Osteoblast (primary cell): Measurements from ENCODE around the gene PHLDB2. TPM values are rescaled to one million over a fixed set of nuclear protein-coding genes. Genes with fewer than 3 reads are reported as not detected.
A peak's percentile ranks its signal among the peaks of the same experiment; 100 is the strongest.

Experiments used
- DNase-seq: peaks from one replicate; pipeline ENCODE4 v3.0.0; 2011; ENCODE audit warnings: low spot score, mixed read lengths; ENCODE audit not compliant: insufficient read length; ENCODE audit errors: missing footprints
- H2AFZ ChIP-seq: 2 replicates; pipeline ENCODE4 v1.6.0; 2011; ENCODE audit warnings: mild to moderate bottlenecking, low read length
- H3K27ac ChIP-seq: 2 replicates; pipeline ENCODE4 v1.5.1; 2011; ENCODE audit warnings: mild to moderate bottlenecking, low read depth, low read length, moderate library complexity
- H3K27me3 ChIP-seq: 2 replicates; pipeline ENCODE4 v1.6.0; 2012; ENCODE audit warnings: mild to moderate bottlenecking, control low read depth, inconsistent platforms, low read length, moderate library complexity; ENCODE audit not compliant: insufficient read depth
- H3K36me3 ChIP-seq: 2 replicates; pipeline ENCODE4 v1.5.1; 2011; ENCODE audit warnings: mild to moderate bottlenecking, low read length, control low read depth, moderate library complexity; ENCODE audit not compliant: insufficient read depth
- H3K4me1 ChIP-seq: 2 replicates; pipeline ENCODE4 v1.5.1; 2011; ENCODE audit warnings: mild to moderate bottlenecking, low read length, control low read depth, moderate library complexity; ENCODE audit not compliant: insufficient read depth
- H3K4me2 ChIP-seq: 2 replicates; pipeline ENCODE4 v1.6.0; 2011; ENCODE audit warnings: mild to moderate bottlenecking, low read length; ENCODE audit not compliant: insufficient read depth
- H3K4me3 ChIP-seq: fragments of 200-600 bp; sonication (generic); 3 replicates; pipeline ENCODE4 v1.5.1; 2012; ENCODE audit warnings: mild to moderate bottlenecking, low read length, inconsistent platforms; ENCODE audit not compliant: insufficient read depth
- H3K79me2 ChIP-seq: 2 replicates; pipeline ENCODE4 v1.6.0; 2012; ENCODE audit warnings: mild to moderate bottlenecking, low read length, control low read depth, inconsistent platforms; ENCODE audit not compliant: insufficient read depth
- H3K9me3 ChIP-seq: 2 replicates; pipeline ENCODE4 v1.5.1; 2011; ENCODE audit warnings: low read depth, low read length, control low read depth
- H4K20me1 ChIP-seq: 2 replicates; pipeline ENCODE4 v1.6.0; 2012; ENCODE audit warnings: mild to moderate bottlenecking, low read length, control low read depth; ENCODE audit not compliant: insufficient read depth
- total RNA-seq: library from RNA; depleted of rRNA; stranded (reverse); fragments of >200 nt; gene quantifications from 2 replicates; pipeline ENCODE4 v1.2.3, GENCODE V29; 2012
- TF ChIP-seq, protein P1 (sequence below): IDR thresholded peaks from 2 replicates; pipeline ENCODE4 v1.5.1; 2011; ENCODE audit warnings: mild to moderate bottlenecking, low read depth, low read length, moderate library complexity; ENCODE audit errors: extremely low read depth

Gene PHLDB2
- total RNA-seq, 1 donor: 107 TPM

DNA sequence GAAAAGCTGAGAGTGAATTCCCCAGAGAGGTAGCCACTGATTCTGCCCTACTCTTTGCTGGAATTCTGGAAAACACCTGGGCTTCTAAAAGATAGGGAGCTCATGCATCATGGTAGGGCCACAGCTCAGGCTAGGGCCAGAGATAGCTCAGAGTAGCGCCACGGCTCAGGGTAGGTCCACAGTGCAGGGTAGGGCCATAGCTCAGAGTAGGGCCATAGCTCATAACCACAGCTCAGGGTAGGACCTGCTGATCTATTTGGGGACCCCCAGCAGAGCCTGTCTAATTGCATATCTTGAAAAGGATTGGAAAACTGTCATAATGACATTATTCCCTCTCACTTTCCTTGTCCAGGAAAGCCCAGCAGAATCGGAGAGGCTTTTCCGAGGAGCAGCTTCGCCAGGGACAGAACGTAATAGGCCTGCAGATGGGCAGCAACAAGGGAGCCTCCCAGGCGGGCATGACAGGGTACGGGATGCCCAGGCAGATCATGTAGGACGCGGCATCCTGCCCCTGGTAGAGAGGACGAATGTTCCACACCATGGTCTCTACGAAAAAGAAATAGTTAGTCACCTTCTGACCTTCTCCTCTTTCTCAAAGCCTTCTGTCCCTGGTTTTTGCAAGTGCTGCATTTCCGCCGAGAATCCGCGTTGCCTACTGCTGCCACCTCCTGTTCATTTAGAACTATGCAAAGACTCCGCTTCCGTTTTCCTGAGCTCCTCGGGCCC, 154.2 kb downstream of the PHLDB2 start:
- TF ChIP-seq, protein P1, sequence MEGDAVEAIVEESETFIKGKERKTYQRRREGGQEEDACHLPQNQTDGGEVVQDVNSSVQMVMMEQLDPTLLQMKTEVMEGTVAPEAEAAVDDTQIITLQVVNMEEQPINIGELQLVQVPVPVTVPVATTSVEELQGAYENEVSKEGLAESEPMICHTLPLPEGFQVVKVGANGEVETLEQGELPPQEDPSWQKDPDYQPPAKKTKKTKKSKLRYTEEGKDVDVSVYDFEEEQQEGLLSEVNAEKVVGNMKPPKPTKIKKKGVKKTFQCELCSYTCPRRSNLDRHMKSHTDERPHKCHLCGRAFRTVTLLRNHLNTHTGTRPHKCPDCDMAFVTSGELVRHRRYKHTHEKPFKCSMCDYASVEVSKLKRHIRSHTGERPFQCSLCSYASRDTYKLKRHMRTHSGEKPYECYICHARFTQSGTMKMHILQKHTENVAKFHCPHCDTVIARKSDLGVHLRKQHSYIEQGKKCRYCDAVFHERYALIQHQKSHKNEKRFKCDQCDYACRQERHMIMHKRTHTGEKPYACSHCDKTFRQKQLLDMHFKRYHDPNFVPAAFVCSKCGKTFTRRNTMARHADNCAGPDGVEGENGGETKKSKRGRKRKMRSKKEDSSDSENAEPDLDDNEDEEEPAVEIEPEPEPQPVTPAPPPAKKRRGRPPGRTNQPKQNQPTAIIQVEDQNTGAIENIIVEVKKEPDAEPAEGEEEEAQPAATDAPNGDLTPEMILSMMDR: peak; percentile 80
- Histone ChIP-seq H3K36me3 (no peaks in the 10 kb centered on the region), H3K4me2 (peak overlapping the region; percentile 63), H3K4me1 (peaks cover 13% of the 10 kb centered on the region), H2AFZ (peak overlapping the region; percentile 75), H3K27ac (no peak overlapping the region), H3K9me3 (no peaks in the 10 kb centered on the region), H3K27me3 (no peaks in the 10 kb centered on the region), H3K79me2 (no peaks in the 10 kb centered on the region), H3K4me3 (no peak overlapping the region), H4K20me1 (no peaks in the 10 kb centered on the region)
- peak; percentile 86 for DNase-seq

DNA sequence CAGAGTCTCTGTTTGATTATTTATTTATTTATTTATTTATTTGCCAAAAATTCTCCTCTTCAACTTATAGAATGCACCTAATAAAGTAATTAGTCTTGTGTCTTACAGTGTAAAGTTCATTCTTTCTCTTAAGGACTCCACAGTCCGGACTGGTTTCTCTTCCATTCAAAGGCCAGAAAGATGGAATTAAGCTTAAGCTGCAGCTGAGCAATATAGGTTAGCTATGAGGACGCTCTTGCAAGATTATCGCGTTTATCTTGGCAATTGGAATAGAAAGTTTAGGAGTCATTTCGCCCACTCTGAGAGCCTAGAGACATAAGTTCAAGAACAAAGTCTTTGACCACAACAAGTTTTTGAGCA, 154.7 kb downstream of the PHLDB2 start:
- no peak overlapping the region for H3K27ac ChIP-seq
- no peaks in the 10 kb centered on the region for H4K20me1 ChIP-seq
- peak overlapping the region; percentile 63 for H3K4me2 ChIP-seq
- H3K4me3 ChIP-seq: no peak overlapping the region
- H3K36me3 ChIP-seq: no peaks in the 10 kb centered on the region
- H3K27me3 ChIP-seq: no peaks in the 10 kb centered on the region
- H2AFZ ChIP-seq: peak overlapping the region; percentile 60
- H3K4me1 ChIP-seq: peaks cover 10% of the 10 kb centered on the region
- H3K9me3 ChIP-seq: no peaks in the 10 kb centered on the region
- TF ChIP-seq, protein P1: no peak
- no peak for DNase-seq
- H3K79me2 ChIP-seq: no peaks in the 10 kb centered on the region

DNA sequence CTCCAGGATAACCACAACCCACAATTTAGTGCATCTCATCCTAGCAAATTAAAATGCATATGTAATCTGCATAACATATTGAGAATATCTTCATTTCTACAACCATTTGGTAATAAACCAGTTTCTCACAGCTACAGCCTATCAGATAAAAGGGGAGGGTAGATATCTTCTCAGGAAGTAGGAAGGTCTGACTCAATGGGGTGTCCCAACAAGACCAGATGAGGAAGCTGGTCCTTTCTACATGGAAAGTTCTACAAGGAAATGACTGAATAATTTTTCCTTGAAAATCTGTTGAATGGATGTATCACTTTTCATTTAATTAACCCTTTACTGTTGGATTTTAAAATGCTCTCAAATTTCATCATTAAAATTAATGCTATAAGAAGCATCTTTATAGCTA, 158.0 kb downstream of the PHLDB2 start:
- peaks cover 10% of the 10 kb centered on the region for H3K4me1 ChIP-seq

DNA sequence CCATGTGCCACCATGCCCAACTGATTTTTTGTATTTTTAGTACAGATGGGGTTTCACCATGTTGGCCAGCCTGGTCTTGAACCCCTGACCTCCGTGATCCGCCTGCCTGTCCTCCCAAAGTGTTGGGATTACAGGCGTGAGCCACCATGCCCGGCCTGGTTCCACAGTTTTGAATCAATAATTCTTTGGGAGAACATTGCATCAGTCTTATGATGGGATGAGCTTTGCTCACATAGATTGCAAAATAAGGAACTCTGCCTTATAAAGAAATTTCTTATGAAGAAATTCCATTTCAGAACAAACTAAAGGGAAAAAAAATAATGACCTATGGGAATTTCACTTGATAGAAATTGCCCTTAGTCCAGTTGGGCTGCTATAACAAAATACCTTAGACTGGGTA, 159.6 kb downstream of the PHLDB2 start:
- no peak for DNase-seq
- no peaks in the 10 kb centered on the region for H3K79me2 ChIP-seq
- H3K9me3 ChIP-seq: no peaks in the 10 kb centered on the region
- TF ChIP-seq, protein P1: no peak
- no peaks in the 10 kb centered on the region for H3K27me3 ChIP-seq
- peaks cover 4% of the 10 kb centered on the region for H3K4me1 ChIP-seq
- no peaks in the 10 kb centered on the region for H4K20me1 ChIP-seq
- no peak overlapping the region for H3K27ac ChIP-seq
- H3K4me2 ChIP-seq: no peak overlapping the region
- H2AFZ ChIP-seq: no peak overlapping the region
- H3K36me3 ChIP-seq: no peaks in the 10 kb centered on the region
- H3K4me3 ChIP-seq: no peak overlapping the region

More for the DNA sequence above, 158.0 kb downstream of the PHLDB2 start:
- no peaks in the 10 kb centered on the region for H3K9me3 ChIP-seq
- H2AFZ ChIP-seq: no peak overlapping the region
- H3K36me3 ChIP-seq: no peaks in the 10 kb centered on the region
- H3K79me2 ChIP-seq: no peaks in the 10 kb centered on the region
- H3K4me3 ChIP-seq: no peak overlapping the region
- TF ChIP-seq, protein P1: no peak
- no peaks in the 10 kb centered on the region for H4K20me1 ChIP-seq
- no peak overlapping the region for H3K4me2 ChIP-seq
- no peak overlapping the region for H3K27ac ChIP-seq
- no peak for DNase-seq
- no peaks in the 10 kb centered on the region for H3K27me3 ChIP-seq
